Activated B cell treated with CpG ODN at 0.5 μM for 24 hours (primary cell): Measurements from ENCODE around the gene CASP4. TPM values are rescaled to one million over a fixed set of nuclear protein-coding genes. Genes with fewer than 3 reads are reported as not detected.

ENCODE experiments used
- ATAC-seq: fragments of 200-7000 bp; cut with Tn5 transposase; one replicate; pipeline ENCODE4 v1.10.0; 2021; ENCODE audit warnings: low read depth, mild to moderate bottlenecking, moderate library complexity
- CTCF ChIA-PET: fragments of 350-600 bp; sonication (Branson Sonifier 250); formaldehyde crosslinking; loops from one replicate; lab custom pipeline; 2021; ENCODE audit warnings: antibody characterized with exemption; lab: Charles Lee
- POLR2A ChIA-PET: fragments of 350-600 bp; sonication (Branson Sonifier 250); formaldehyde crosslinking; loops from one replicate; lab custom pipeline; 2021; ENCODE audit warnings: antibody characterized with exemption; lab: Charles Lee
- DNase-seq: peaks from one replicate; pipeline ENCODE4 v3.0.0; 2022
- H3K27ac Mint-ChIP-seq: one replicate; pipeline ENCODE4 v1.8.0; 2020; ENCODE audit warnings: mixed read lengths
- H3K27me3 Mint-ChIP-seq: one replicate; pipeline ENCODE4 v1.8.0; 2021; ENCODE audit warnings: mixed read lengths
- H3K36me3 Mint-ChIP-seq: one replicate; pipeline ENCODE4 v1.8.0; 2021; ENCODE audit warnings: low read depth, mixed read lengths
- H3K4me1 Mint-ChIP-seq: one replicate; pipeline ENCODE4 v1.8.0; 2021; ENCODE audit warnings: mixed read lengths
- H3K4me3 Mint-ChIP-seq: one replicate; pipeline ENCODE4 v1.8.0; 2020; ENCODE audit warnings: mild to moderate bottlenecking, mixed read lengths
- H3K9me3 Mint-ChIP-seq: one replicate; pipeline ENCODE4 v1.8.0; 2020; ENCODE audit warnings: mixed read lengths
- intact Hi-C: fragments of 100-400 bp; cut with micrococcal nuclease; formaldehyde crosslinking; loops from one replicate; pipeline ENCODE4 v1.15.1; 2024
- total RNA-seq: library from RNA; stranded (reverse); gene quantifications from 2 replicates; pipeline ENCODE4 v1.2.3, GENCODE V29; 2022
- TF ChIP-seq, protein P1 (sequence below): fragments of 200-600 bp; IDR thresholded peaks from one replicate; pipeline ENCODE4 v1.8.0; 2022; ENCODE audit warnings: antibody characterized with exemption, mild to moderate bottlenecking

CASP4 gene
- total RNA-seq, 1 donor from 2014 or later = 88.7 TPM

DNA sequence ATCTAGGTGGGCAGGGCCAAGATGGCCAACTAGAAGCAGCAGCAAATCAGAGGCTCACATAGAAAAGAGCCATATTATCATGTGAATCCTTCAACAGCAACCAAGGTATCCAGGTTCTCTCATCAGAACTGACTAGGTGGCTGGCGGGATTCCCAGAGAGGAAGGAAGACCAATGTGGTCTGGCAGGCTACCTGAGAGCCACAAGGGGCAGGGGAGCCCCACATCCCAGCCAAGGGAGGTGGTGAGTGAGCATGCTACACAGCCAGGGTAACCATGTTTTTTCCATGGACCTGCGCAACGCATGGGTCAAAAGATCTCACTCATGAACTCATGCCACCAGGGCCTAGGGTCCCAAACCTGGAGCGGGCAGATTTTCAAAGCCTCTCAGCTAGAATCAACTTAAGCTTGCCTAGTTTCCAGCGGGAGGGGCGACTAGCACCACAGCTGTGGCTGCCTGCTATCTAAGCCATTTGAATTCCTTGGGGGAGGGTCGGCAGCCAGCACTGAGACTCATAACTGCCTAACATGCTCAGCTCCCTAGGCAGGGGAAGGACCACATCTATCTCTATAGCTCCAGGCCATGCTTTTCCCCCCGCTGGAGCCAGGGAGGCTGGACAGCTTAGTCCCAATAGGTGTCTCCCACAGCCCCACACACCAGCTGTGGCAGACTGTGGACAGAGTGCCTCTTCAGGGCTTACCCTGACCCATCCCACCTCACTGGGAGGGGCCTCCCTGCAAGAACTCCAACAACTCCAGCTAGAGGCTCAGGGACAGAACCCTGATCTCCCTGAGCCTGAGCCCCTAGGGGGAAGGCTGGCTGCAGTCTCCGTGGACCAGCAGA is 41.4 kb downstream of the CASP4 start:
- POLR2A ChIA-PET = no interaction called here
- no peak overlapping the region for H3K27ac Mint-ChIP-seq

DNA sequence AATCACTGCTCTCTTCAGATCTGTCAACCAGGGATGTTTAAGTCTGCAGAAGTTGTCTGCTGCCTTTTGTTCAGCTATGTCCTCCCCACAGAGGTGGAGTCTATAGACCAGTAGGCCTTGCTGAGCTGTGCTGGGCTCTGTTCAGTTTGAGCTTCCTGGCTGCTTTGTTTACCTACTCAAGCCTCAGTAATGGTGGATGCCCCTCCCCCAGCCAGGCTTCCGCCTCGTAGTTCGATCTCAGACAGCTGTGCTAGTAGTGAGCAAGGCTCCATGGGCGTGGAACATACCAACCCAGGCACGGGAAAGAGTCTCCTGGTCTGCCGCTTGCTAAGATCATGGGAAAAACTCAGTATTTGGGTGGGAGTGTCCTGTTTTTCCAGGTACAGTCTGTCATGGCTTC is 42.5 kb downstream of the CASP4 start:
- Mint-ChIP-seq H3K9me3 (peaks cover 34% of the 10 kb centered on the region), H3K36me3 (peaks cover 20% of the 10 kb centered on the region)
- intact Hi-C loops = no loop called here

More for the DNA sequence above, 41.4 kb downstream of the CASP4 start:
- intact Hi-C loops = no loop called here
- Mint-ChIP-seq H3K4me1 (peaks cover 48% of the 10 kb centered on the region), H3K36me3 (peaks cover 27% of the 10 kb centered on the region), H3K9me3 (peaks cover 43% of the 10 kb centered on the region), H3K4me3 (no peak overlapping the region), H3K27me3 (no peaks in the 10 kb centered on the region)
- DNase-seq (no peak), ATAC-seq (no peak)
- TF ChIP-seq, protein P1, sequence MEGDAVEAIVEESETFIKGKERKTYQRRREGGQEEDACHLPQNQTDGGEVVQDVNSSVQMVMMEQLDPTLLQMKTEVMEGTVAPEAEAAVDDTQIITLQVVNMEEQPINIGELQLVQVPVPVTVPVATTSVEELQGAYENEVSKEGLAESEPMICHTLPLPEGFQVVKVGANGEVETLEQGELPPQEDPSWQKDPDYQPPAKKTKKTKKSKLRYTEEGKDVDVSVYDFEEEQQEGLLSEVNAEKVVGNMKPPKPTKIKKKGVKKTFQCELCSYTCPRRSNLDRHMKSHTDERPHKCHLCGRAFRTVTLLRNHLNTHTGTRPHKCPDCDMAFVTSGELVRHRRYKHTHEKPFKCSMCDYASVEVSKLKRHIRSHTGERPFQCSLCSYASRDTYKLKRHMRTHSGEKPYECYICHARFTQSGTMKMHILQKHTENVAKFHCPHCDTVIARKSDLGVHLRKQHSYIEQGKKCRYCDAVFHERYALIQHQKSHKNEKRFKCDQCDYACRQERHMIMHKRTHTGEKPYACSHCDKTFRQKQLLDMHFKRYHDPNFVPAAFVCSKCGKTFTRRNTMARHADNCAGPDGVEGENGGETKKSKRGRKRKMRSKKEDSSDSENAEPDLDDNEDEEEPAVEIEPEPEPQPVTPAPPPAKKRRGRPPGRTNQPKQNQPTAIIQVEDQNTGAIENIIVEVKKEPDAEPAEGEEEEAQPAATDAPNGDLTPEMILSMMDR = no peak
- CTCF ChIA-PET = no interaction called here

DNA sequence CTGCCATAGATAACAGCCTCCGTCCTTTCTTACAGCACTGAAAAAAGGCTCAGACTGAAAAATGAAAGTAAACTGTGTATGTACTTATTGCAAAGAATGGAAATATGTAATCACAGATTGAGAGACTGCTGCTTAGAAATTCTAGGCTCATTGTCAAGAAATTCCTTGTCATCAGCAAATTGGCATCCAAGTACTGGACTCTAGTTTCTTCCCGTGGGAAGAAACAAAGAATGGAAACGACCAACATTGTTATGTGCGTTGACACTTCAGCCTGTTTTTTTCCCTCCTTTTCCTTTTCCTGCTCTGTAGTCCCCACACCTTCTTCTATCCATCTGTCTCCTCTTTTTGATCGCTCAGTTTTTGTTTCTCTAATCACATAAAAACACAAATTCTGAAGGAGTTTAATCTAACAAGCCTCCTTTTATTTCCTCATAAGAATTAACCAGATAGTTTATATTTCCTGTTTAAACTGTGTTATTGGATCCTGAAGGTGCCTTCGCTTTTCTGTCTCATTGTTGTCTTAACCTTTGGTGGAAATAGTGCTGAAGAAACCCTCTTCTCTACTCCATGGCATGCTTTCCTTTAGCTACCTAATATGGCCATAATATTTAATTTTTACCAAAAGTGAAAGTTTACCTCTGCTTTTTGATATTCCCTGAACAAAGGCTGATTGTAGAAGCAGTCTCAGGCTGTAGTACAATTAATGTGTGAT is 50.1 kb downstream of the CASP4 start:
- Mint-ChIP-seq H3K4me3 (peak overlapping the region; percentile 87), H3K27me3 (no peaks in the 10 kb centered on the region), H3K4me1 (peaks cover 74% of the 10 kb centered on the region), H3K9me3 (peaks cover 2% of the 10 kb centered on the region), H3K36me3 (no peaks in the 10 kb centered on the region), H3K27ac (peak overlapping the region; percentile 92)
- ATAC-seq = peak; percentile 69
- intact Hi-C loops = loop anchor here (2.0 to 5.0 kb wide), 2 partner anchors 41 to 49 kb away; partner anchors contain the start of gene CASP4
- ChIA-PET CTCF (no interaction called here), POLR2A (no interaction called here)
- DNase-seq = no peak
- TF ChIP-seq, protein P1 = no peak

More for the DNA sequence above, 42.5 kb downstream of the CASP4 start:
- CTCF ChIA-PET = no interaction called here
- TF ChIP-seq, protein P1 = no peak
- peaks cover 48% of the 10 kb centered on the region for H3K4me1 Mint-ChIP-seq
- no peaks in the 10 kb centered on the region for H3K27me3 Mint-ChIP-seq
- DNase-seq (no peak), ATAC-seq (no peak)
- no peak overlapping the region for H3K4me3 Mint-ChIP-seq
- POLR2A ChIA-PET = no interaction called here
- H3K27ac Mint-ChIP-seq = no peak overlapping the region

DNA sequence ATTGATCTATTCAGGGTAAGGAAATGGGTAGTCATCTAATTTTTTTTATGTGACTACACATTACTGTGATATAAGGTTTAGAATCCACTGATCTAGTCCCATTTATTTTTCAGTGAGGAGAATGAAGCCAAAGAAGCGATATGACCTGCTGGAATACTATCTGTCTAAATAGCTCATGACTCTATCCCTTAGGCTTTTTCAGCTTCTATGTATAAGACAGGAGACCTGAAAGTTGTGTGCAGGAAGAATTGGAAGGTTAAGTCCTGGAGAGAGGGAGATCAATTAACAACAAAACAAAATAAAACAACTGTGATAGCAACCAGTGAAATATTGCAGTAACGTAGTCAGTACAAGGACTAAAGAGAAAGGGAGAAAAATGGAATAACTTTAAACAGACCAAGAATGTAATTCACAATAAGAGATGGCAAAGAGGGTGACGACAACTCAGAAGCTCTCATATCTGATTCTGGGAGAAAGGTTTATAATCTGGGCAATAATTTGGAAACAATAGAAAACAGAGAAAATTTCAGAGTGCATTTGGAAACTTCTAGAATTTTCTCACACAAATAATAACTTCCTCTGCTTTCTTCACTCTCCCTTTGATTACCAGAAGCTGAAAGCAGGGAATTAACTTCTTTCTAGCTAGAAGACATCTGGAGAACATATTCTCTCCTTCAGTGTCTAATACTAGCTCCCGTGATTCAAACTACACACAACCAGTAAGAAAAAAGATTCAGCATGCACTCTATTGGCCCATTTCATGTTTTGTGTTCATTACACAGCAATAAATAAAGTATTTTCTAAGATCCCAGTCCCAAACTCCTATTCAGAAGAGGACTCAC is 50.9 kb downstream of the CASP4 start:
- intact Hi-C loops = loop anchor here (2.0 to 5.0 kb wide), 3 partner anchors 19 to 50 kb away; partner anchors contain the start of genes CASP12 and CASP4
- Mint-ChIP-seq H3K36me3 (no peaks in the 10 kb centered on the region), H3K4me3 (peak overlapping the region; percentile 87), H3K4me1 (peaks cover 69% of the 10 kb centered on the region), H3K27me3 (no peaks in the 10 kb centered on the region), H3K9me3 (no peaks in the 10 kb centered on the region), H3K27ac (peak overlapping the region; percentile 92)
- ChIA-PET CTCF (no interaction called here), POLR2A (no interaction called here)
- ATAC-seq = peak; percentile 42
- TF ChIP-seq, protein P1 = no peak
- no peak for DNase-seq
